Osteocyte (in vitro differentiated cells): ENCODE data around the gene CANX. TPM values are rescaled to one million over a fixed set of nuclear protein-coding genes. Genes with fewer than 3 reads are reported as not detected.

Experiments used
- DNase-seq: peaks from one replicate; pipeline ENCODE4 v3.0.0; 2021; ENCODE audit warnings: mixed read lengths; ENCODE audit not compliant: unreplicated experiment; ENCODE audit errors: extremely low spot score
- H3K27ac Mint-ChIP-seq: one replicate; pipeline ENCODE4 v1.8.0; 2021; ENCODE audit warnings: mild to moderate bottlenecking, mixed read lengths; ENCODE audit not compliant: unreplicated experiment
- H3K27me3 Mint-ChIP-seq: one replicate; pipeline ENCODE4 v1.8.0; 2021; ENCODE audit warnings: mixed read lengths; ENCODE audit not compliant: unreplicated experiment
- H3K36me3 Mint-ChIP-seq: one replicate; pipeline ENCODE4 v1.8.0; 2021; ENCODE audit warnings: mixed read lengths; ENCODE audit not compliant: unreplicated experiment
- H3K4me1 Mint-ChIP-seq: one replicate; pipeline ENCODE4 v1.8.0; 2021; ENCODE audit warnings: mixed read lengths; ENCODE audit not compliant: unreplicated experiment
- H3K4me3 Mint-ChIP-seq: one replicate; pipeline ENCODE4 v1.8.0; 2021; ENCODE audit warnings: mild to moderate bottlenecking, moderate library complexity, mixed read lengths; ENCODE audit not compliant: unreplicated experiment
- H3K9me3 Mint-ChIP-seq: one replicate; pipeline ENCODE4 v1.8.0; 2021; ENCODE audit warnings: mixed read lengths; ENCODE audit not compliant: unreplicated experiment
- total RNA-seq: library from RNA; stranded (reverse); gene quantifications from 2 replicates; pipeline ENCODE4 v1.2.1, GENCODE V29; 2021
- TF ChIP-seq, protein P1 (sequence below): fragments of 200-600 bp; sonication (generic); IDR thresholded peaks from 2 replicates; pipeline ENCODE4 v1.5.0; 2021; ENCODE audit warnings: antibody characterized with exemption, mild to moderate bottlenecking, moderate library complexity

Gene CANX
- total RNA-seq, 1 donor from 2014 or later, result 809 TPM

DNA sequence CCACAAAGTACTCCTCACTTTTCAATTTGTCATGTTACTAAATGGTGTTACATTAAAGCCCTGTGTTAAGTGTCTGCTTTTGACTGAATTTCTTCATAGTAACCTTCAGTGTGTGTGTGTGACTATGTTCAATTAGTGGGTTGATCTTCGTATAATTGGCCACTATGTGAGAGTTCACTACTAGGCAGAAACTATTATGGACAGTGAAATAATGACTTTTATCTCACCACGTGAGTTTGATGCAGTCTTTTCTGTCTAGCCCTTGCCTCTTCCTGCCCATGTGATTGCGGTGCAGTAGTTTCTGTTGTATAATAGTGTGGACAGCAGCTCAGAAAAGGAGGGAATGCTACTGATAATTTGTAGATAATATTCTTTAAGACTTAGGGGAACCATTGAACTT is 32.1 kb downstream of the CANX start:
- H3K36me3 Mint-ChIP-seq, result peaks cover 38% of the 10 kb centered on the region
- H3K9me3 Mint-ChIP-seq, result no peaks in the 10 kb centered on the region
- DNase-seq, result no peak
- no peak overlapping the region for H3K4me3 Mint-ChIP-seq
- H3K27ac Mint-ChIP-seq, result peak overlapping the region; percentile 58
- peaks cover 30% of the 10 kb centered on the region for H3K4me1 Mint-ChIP-seq
- TF ChIP-seq, protein P1, sequence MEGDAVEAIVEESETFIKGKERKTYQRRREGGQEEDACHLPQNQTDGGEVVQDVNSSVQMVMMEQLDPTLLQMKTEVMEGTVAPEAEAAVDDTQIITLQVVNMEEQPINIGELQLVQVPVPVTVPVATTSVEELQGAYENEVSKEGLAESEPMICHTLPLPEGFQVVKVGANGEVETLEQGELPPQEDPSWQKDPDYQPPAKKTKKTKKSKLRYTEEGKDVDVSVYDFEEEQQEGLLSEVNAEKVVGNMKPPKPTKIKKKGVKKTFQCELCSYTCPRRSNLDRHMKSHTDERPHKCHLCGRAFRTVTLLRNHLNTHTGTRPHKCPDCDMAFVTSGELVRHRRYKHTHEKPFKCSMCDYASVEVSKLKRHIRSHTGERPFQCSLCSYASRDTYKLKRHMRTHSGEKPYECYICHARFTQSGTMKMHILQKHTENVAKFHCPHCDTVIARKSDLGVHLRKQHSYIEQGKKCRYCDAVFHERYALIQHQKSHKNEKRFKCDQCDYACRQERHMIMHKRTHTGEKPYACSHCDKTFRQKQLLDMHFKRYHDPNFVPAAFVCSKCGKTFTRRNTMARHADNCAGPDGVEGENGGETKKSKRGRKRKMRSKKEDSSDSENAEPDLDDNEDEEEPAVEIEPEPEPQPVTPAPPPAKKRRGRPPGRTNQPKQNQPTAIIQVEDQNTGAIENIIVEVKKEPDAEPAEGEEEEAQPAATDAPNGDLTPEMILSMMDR, result no peak
- no peaks in the 10 kb centered on the region for H3K27me3 Mint-ChIP-seq

DNA sequence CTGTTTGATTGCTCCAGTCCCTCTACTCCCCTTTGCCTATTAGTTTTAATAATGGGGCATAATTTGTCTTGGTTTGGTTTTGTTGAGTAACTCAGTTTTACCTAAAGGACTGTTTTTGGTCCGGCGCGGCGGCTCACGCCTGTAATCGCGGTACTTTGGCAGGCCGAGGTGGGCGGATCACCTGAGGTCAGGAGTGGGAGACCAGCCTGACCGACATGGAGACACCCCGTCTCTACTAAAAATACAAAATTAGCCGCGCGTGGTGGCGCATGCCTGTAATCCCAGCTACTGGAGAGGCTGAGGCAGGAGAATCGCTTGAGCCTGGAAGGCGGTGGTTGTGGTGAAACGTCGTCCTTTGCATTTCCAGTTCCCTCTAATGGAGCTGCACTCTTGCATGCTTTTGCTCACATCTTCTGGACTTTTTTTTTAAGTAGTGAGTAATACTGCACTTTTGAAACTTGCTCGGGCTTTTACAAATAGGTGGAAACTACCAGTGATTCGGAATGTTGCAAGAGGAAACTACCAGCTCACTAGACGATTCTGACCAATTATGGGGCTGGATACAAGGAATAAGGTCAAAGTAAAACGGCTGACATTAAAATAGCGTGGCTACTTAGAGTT is 33.1 kb downstream of the CANX start:
- H3K27me3 Mint-ChIP-seq, result no peaks in the 10 kb centered on the region
- H3K36me3 Mint-ChIP-seq, result peaks cover 29% of the 10 kb centered on the region
- peak overlapping the region; percentile 73 for H3K4me3 Mint-ChIP-seq
- H3K27ac Mint-ChIP-seq, result peak overlapping the region; percentile 81
- TF ChIP-seq, protein P1, result no peak
- no peaks in the 10 kb centered on the region for H3K9me3 Mint-ChIP-seq
- no peak for DNase-seq
- H3K4me1 Mint-ChIP-seq, result peaks cover 33% of the 10 kb centered on the region

DNA sequence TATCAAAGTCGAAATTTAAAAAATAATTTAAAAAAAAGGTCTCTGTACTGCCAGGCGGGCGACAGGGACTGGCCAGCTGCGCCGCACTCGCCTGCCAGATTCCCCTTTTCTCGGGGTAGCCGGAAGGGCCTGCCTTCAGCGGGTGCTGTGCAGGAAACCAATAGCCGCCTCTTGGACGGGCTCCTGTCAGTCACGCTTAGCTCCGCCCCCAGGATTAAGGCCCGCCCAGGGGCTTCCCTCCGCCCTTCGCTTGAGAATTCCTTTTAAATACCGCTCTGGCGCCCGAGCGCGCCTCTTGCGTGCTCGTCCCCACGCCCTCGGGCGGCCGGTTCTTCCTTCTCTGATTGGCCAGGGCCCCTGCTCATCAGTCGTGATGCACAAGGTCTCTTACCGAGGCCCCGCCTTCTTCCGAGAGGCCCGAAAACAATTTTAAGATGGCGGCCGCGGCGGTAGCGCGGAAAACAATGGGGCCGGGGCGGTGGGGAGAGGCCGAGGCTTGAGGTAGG is 33.7 kb downstream of the CANX start, which contains the start of gene MAML1:
MAML1 (plus strand) TSS at position 411 of the 506 bp plus-strand sequence. CDS start 291 bp downstream, outside the sequence.
- Mint-ChIP-seq H3K36me3 (peaks cover 28% of the 10 kb centered on the region), H3K4me1 (peaks cover 39% of the 10 kb centered on the region), H3K4me3 (peak within 1 kb of the TSS; percentile 94), H3K27ac (peak within 1 kb of the TSS; percentile 90), H3K27me3 (no peaks in the 10 kb centered on the region), H3K9me3 (no peaks in the 10 kb centered on the region)
- TF ChIP-seq, protein P1, result no peak
- peak; percentile 100 for DNase-seq

DNA sequence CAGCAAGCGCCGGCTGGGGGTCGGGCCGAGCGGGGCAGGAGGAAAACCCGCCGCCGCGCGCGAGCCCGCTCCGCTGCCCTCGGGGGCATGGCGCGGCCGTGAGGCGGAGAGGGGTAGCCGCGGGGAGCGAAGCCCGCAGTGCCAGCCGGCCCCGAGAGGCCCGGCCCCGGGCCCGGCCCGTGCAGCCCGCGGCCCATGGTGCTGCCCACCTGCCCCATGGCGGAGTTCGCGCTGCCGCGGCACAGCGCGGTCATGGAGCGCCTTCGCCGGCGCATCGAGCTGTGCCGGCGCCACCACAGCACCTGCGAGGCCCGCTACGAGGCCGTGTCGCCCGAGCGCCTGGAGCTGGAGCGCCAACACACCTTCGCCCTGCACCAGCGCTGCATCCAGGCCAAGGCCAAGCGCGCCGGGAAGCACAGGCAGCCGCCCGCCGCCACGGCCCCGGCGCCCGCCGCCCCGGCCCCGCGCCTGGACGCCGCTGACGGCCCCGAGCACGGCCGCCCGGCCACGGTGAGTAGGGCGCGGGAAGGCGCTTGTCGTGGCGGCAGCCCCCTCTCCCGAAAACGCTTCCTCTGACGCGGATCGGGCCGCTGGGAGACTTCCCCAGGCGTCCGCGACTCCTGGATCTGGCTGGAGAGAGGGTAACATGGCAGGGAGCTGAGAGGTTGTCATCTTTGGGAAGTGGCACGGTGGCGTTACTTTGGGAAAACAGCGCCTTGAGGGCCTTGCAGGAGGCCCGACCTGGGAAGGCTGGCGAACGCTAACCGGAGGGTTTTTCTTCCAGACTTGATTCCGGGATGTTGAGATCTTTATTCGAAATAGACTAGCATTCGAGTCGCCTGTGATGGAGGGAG is 34.4 kb downstream of the CANX start:
- Mint-ChIP-seq H3K4me3 (peak overlapping the region; percentile 94), H3K27ac (peak overlapping the region; percentile 90), H3K27me3 (no peaks in the 10 kb centered on the region), H3K36me3 (peaks cover 23% of the 10 kb centered on the region), H3K4me1 (peaks cover 40% of the 10 kb centered on the region), H3K9me3 (no peaks in the 10 kb centered on the region)
- TF ChIP-seq, protein P1, result no peak
- DNase-seq, result peak; percentile 86

DNA sequence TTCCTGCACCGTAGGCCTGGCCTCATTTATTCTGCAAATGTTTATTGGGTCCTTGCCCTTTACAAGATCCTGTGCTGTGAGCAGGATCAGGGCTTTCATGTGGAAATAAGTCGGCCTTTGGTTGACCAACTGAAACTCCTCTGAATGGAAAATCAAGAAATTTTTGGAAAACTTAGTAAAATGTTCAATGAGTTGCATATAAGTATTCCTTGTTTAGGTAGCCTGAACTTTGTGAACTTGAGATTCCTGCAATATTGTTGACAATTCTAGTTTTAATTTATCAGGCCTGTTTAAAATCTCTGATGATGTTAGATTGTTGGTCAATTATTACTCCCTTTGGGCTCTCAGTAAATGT is 35.0 kb downstream of the CANX start:
- peak overlapping the region; percentile 90 for H3K27ac Mint-ChIP-seq
- no peaks in the 10 kb centered on the region for H3K9me3 Mint-ChIP-seq
- peaks cover 46% of the 10 kb centered on the region for H3K4me1 Mint-ChIP-seq
- H3K4me3 Mint-ChIP-seq, result peak overlapping the region; percentile 94
- TF ChIP-seq, protein P1, result no peak
- H3K27me3 Mint-ChIP-seq, result no peaks in the 10 kb centered on the region
- H3K36me3 Mint-ChIP-seq, result peaks cover 18% of the 10 kb centered on the region
- DNase-seq, result no peak
